ENCODE results near the gene BMERB1.
A peak's percentile ranks its signal among the peaks of the same experiment; 100 is the strongest.

The BMERB1 gene

GRCh38 chr16:15602285-15603044 lies 168.1 kb downstream of the BMERB1 start:
- intact Hi-C loops (cut with DNase I), result loop anchor here (10.0 kb wide), 1 partner anchor 102 kb away; no protein-coding TSS in a partner anchor
- peak in 1 of 10 donors; percentile 2 for DNase-seq

- intact Hi-C loops (cut with DNase I), result loop anchor here (10.0 kb wide), 1 partner anchor 100 kb away; no protein-coding TSS in a partner anchor
- peak; percentile 38 to 94 (median 62) for DNase-seq
Observed at GRCh38 chr16:15604460-15605440, 170.4 kb downstream of the BMERB1 start.

- peak in 1 of 10 donors; percentile 75 for DNase-seq
- intact Hi-C loops (cut with DNase I), result loop anchor here (10.0 kb wide), 1 partner anchor 99 kb away; no protein-coding TSS in a partner anchor
Observed at GRCh38 chr16:15605839-15606517, 171.6 kb downstream of the BMERB1 start.

GRCh38 chr16:15606518-15607220 lies 172.3 kb downstream of the BMERB1 start:
- peak in 1 of 10 donors; percentile 39 for DNase-seq
- intact Hi-C loops (cut with DNase I), result loop anchor here (10.0 kb wide), 1 partner anchor 98 kb away; no protein-coding TSS in a partner anchor

- intact Hi-C loops (cut with DNase I), result loop anchor here (10.0 kb wide), 1 partner anchor 98 kb away; no protein-coding TSS in a partner anchor
- peak in 1 of 10 donors; percentile 52 for DNase-seq
Observed at GRCh38 chr16:15607221-15607699, 172.9 kb downstream of the BMERB1 start.

- peak in 1 of 10 donors; percentile 75 for DNase-seq
Observed at GRCh38 chr16:15607700-15608396, 173.5 kb downstream of the BMERB1 start.

GRCh38 chr16:15608398-15609285 lies 174.3 kb downstream of the BMERB1 start:
- DNase-seq, result peak in 1 of 10 donors; percentile 29
- intact Hi-C loops (cut with DNase I), result loop anchor here (10.0 kb wide), 1 partner anchor 96 kb away; no protein-coding TSS in a partner anchor

More at GRCh38 chr16:15607700-15608396, 173.5 kb downstream of the BMERB1 start:
- intact Hi-C loops (cut with DNase I), result loop anchor here (10.0 kb wide), 1 partner anchor 97 kb away; no protein-coding TSS in a partner anchor

GRCh38 chr16:15609286-15609649 lies 174.9 kb downstream of the BMERB1 start:
- no peak for DNase-seq
- intact Hi-C loops (cut with DNase I), result loop anchor here (10.0 kb wide), 1 partner anchor 96 kb away; no protein-coding TSS in a partner anchor

GRCh38 chr16:15610369-15610871 lies 176.0 kb downstream of the BMERB1 start:
- intact Hi-C loops (cut with DNase I), result no loop called here
- peak in 1 of 10 donors; percentile 34 for DNase-seq

GRCh38 chr16:15611610-15612009 lies 177.2 kb downstream of the BMERB1 start:
- peak in 1 of 10 donors; percentile 14 for DNase-seq
- intact Hi-C loops (cut with DNase I), result no loop called here

- DNase-seq, result peak in 1 of 10 donors; percentile 16
- intact Hi-C loops (cut with DNase I), result no loop called here
Observed at GRCh38 chr16:15613676-15614075, 179.3 kb downstream of the BMERB1 start.

GRCh38 chr16:15616012-15616411 lies 181.6 kb downstream of the BMERB1 start:
- intact Hi-C loops (cut with DNase I), result no loop called here
- DNase-seq, result no peak

- DNase-seq, result peak in 1 of 10 donors; percentile 27
- intact Hi-C loops (cut with DNase I), result no loop called here
Observed at GRCh38 chr16:15616475-15617165, 182.2 kb downstream of the BMERB1 start.

- intact Hi-C loops (cut with DNase I), result no loop called here
- DNase-seq, result no peak
Observed at GRCh38 chr16:15617901-15618300, 183.5 kb downstream of the BMERB1 start.

GRCh38 chr16:15618392-15618791 lies 184.0 kb downstream of the BMERB1 start:
- intact Hi-C loops (cut with DNase I), result no loop called here
- DNase-seq, result peak in 1 of 10 donors; percentile 32

- no peak for DNase-seq
- intact Hi-C loops (cut with DNase I), result no loop called here
Observed at GRCh38 chr16:15620611-15621195, 186.3 kb downstream of the BMERB1 start.
